Prostate gland (tissue), 2 donors: ENCODE results near the gene ADD2. TPM values are rescaled to one million over a fixed set of nuclear protein-coding genes. Genes with fewer than 3 reads are reported as not detected.

Experiments
- DNase-seq: peaks from one replicate; pipeline ENCODE4 v3.0.0-alpha.2; 2019; ENCODE audit warnings: low spot score
- H3K27ac ChIP-seq, 2 donors: fragments of 200-600 bp; sonication (generic); 2 replicates each; pipeline ENCODE4 v1.5.1; 2017 to 2019
- H3K27me3 ChIP-seq: fragments of 200-600 bp; sonication (generic); replicated peaks from 2 replicates; pipeline ENCODE4 v1.5.1; 2019; ENCODE audit not compliant: insufficient read depth
- H3K36me3 ChIP-seq, 2 donors: fragments of 200-600 bp; sonication (generic); 1 replicate in 1 of 2; 2 replicates in 1 of 2; pipeline versions ENCODE4 v1.5.1 to v1.8.1; 2017 to 2019
- H3K4me1 ChIP-seq: fragments of 200-600 bp; sonication (generic); replicated peaks from 2 replicates; pipeline ENCODE4 v1.5.1; 2019
- H3K4me3 ChIP-seq, 2 donors: fragments of 200-600 bp; sonication (generic); 2 replicates each; pipeline ENCODE4 v1.5.1; 2017 to 2019
- H3K9me3 ChIP-seq: fragments of 200-600 bp; sonication (generic); 2 replicates; pipeline ENCODE4 v1.5.1; 2017
- POLR2A ChIP-seq: fragments of 450-650 bp; IDR thresholded peaks from one replicate; pipeline ENCODE4 v1.6.1; 2016; ENCODE audit warnings: antibody characterized with exemption, mild to moderate bottlenecking
- POLR2AphosphoS5 ChIP-seq: sonication (generic); formaldehyde crosslinking; IDR thresholded peaks from one replicate; pipeline ENCODE4 v1.6.1; 2017; ENCODE audit warnings: antibody characterized with exemption
- WGBS: methylation state at CpG from one replicate; pipeline ENCODE4 v1.1.5; 2018; 5-methylcytosine and 5-hydroxymethylcytosine counted together
- intact Hi-C: fragments of 100-400 bp; cut with DNase I; formaldehyde crosslinking; loops from one replicate; pipeline ENCODE4 v1.14.2; 2022
- total RNA-seq, 2 donors: library from RNA; depleted of rRNA; stranded (reverse); fragments of >200 nt; gene quantifications; one replicate each; pipeline ENCODE4 v1.1.0, GENCODE V29; 2016
- TF ChIP-seq, protein P1 (sequence below), 4 experiments: fragments of 200-600 bp in 2 of 4; fragments of 450-650 bp in 2 of 4; sonication (generic) in 2 of 4; IDR thresholded peaks; 1 replicate in 3 of 4; 2 replicates in 1 of 4; pipeline ENCODE4 v1.5.1; 2016 to 2019; ENCODE audit warnings: antibody characterized with exemption in 4 of 4, mild to moderate bottlenecking in 2 of 4, moderate library complexity in 2 of 4

Gene ADD2
- total RNA-seq, 2 donors from 2014 or later: 0.32 to 3.1 TPM

DNA sequence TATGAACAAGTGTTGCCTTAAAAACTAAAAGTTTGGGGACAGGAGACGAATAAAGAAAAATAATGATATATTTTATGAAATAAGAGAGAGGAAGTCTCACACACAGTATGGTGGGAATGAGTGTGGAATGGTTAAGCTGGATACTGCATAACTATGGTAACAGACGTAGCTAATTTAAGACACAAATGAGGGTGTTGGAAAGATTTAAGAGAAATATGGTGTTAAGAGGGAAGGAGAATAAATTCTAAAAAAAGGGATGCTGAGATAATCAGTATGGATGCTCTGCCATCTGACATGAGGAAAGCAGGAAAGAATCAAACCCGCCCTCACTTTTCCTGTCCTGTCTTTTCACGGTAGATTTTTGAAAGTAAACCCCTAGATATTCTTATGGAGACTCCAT is 10.6 kb downstream of the ADD2 start:
- intact Hi-C loops: no loop called here
- peaks cover 3% of the 10 kb centered on the region for H3K27me3 ChIP-seq
- 61% methylated on average over 4 of the region's 4 CpGs for WGBS

DNA sequence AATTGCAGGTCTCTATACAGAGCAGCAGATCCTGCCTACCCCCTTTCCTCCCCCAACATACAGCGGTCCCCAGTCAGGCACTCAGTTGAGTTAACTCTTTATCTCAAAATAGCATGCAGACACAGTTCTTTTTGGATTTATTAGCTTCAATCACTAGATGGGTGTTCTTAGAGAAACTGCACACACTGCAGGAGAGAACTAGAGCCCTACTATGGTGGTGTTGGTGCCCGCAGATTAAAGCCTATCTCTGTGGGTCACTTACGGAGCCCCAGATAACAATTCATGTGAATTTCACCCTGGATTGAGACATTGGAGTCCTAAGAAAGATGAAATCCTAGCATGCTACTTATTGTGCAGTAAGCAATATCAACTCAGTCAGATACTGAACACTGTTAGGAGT is 11.9 kb downstream of the ADD2 start:
- intact Hi-C loops: no loop called here
- H3K36me3 ChIP-seq: no peaks in the 10 kb centered on the region
- H3K9me3 ChIP-seq: no peaks in the 10 kb centered on the region
- no peak overlapping the region for H3K27ac ChIP-seq
- no peak for DNase-seq
- H3K27me3 ChIP-seq: peaks cover 3% of the 10 kb centered on the region
- TF ChIP-seq, protein P1, sequence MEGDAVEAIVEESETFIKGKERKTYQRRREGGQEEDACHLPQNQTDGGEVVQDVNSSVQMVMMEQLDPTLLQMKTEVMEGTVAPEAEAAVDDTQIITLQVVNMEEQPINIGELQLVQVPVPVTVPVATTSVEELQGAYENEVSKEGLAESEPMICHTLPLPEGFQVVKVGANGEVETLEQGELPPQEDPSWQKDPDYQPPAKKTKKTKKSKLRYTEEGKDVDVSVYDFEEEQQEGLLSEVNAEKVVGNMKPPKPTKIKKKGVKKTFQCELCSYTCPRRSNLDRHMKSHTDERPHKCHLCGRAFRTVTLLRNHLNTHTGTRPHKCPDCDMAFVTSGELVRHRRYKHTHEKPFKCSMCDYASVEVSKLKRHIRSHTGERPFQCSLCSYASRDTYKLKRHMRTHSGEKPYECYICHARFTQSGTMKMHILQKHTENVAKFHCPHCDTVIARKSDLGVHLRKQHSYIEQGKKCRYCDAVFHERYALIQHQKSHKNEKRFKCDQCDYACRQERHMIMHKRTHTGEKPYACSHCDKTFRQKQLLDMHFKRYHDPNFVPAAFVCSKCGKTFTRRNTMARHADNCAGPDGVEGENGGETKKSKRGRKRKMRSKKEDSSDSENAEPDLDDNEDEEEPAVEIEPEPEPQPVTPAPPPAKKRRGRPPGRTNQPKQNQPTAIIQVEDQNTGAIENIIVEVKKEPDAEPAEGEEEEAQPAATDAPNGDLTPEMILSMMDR (IDR thresholded peaks at IDR 0.05): no peak
- no peak for TF ChIP-seq POLR2AphosphoS5
- no peak for TF ChIP-seq POLR2A
- no peak overlapping the region for H3K4me3 ChIP-seq
- no peaks in the 10 kb centered on the region for H3K4me1 ChIP-seq
- 94% methylated on average over 3 of the region's 3 CpGs for WGBS

More for the DNA sequence above, 10.6 kb downstream of the ADD2 start:
- no peaks in the 10 kb centered on the region for H3K9me3 ChIP-seq
- no peak overlapping the region for H3K4me3 ChIP-seq
- no peak overlapping the region for H3K27ac ChIP-seq
- H3K4me1 ChIP-seq: no peaks in the 10 kb centered on the region
- TF ChIP-seq, protein P1 (IDR thresholded peaks at IDR 0.05): no peak
- TF ChIP-seq POLR2AphosphoS5 (no peak), POLR2A (no peak)
- no peak for DNase-seq
- H3K36me3 ChIP-seq: no peaks in the 10 kb centered on the region

DNA sequence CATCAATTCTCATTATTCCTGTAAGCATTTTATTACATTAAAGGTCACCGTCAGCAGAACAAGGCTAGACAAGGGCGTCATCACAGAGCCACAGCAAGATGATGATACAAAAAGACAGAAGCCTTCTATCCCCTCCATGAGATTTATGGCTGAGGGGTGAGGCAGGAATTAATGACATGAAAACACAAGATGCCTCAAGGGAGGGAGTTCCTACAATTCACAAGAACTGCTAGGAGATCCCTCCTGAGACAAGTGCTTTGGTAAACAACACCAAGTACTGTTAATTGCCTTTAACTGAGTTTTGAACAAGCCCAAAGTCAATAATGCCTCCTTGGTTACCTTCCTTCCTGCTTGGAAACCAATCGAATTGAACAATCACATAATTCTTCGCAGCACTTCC is 14.1 kb downstream of the ADD2 start:
- H3K27ac ChIP-seq: no peak overlapping the region
- DNase-seq: no peak
- intact Hi-C loops: no loop called here
- TF ChIP-seq POLR2AphosphoS5: no peak
- TF ChIP-seq POLR2A: no peak
- TF ChIP-seq, protein P1 (IDR thresholded peaks at IDR 0.05): no peak
- H3K27me3 ChIP-seq: peaks cover 3% of the 10 kb centered on the region
- no peaks in the 10 kb centered on the region for H3K36me3 ChIP-seq
- no peaks in the 10 kb centered on the region for H3K9me3 ChIP-seq
- H3K4me1 ChIP-seq: no peaks in the 10 kb centered on the region
- H3K4me3 ChIP-seq: no peak overlapping the region
- 34% methylated on average over 4 of the region's 4 CpGs for WGBS

DNA sequence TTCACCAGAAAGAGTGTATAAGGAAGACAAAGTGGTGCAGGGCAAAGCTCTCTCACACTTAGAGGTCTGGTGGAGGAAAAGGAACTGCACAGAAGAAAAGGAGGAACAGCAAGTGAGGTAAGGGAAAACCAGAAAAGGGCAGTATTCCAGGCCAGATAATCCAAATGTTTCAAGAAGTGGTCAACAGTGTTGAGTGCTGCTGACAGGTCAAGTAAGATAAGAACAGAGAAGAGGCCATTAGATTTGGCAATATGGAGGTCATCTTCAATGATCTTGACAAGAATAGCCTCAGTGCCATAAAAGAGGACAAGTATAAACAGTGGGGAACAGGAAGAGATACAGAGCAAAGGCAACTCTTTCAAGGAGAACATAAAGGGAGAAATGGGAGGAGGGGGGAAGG is 15.0 kb downstream of the ADD2 start:
- intact Hi-C loops: no loop called here
- Histone ChIP-seq H3K36me3 (no peaks in the 10 kb centered on the region), H3K4me1 (no peaks in the 10 kb centered on the region), H3K9me3 (no peaks in the 10 kb centered on the region), H3K27ac (no peak overlapping the region), H3K4me3 (no peak overlapping the region), H3K27me3 (peaks cover 3% of the 10 kb centered on the region)
- TF ChIP-seq POLR2AphosphoS5 (no peak), POLR2A (no peak)
- TF ChIP-seq, protein P1 (IDR thresholded peaks at IDR 0.05): no peak
- no peak for DNase-seq

DNA sequence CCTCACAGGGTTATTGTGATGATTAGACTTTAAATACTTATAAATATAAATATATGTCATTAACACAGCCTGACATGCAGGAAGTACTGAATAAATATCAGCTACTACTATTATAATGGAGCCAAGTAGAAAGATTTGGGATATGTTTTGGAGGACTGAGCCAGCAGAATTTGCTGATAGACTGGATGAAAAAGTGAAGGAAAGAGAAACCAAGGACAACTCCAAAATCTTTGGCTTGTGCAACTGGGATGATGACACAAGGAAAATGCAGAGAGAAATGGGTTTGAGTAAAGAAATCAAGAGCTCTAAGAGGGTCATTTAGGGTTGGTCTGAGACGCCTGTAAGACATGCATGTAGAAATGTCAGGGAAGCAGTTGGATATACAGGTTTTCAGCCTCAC is 15.6 kb downstream of the ADD2 start:
- H3K4me1 ChIP-seq: no peaks in the 10 kb centered on the region
- H3K27me3 ChIP-seq: peaks cover 3% of the 10 kb centered on the region
- no peak overlapping the region for H3K4me3 ChIP-seq
- TF ChIP-seq POLR2A (no peak), POLR2AphosphoS5 (no peak)
- TF ChIP-seq, protein P1 (IDR thresholded peaks at IDR 0.05): no peak
- H3K9me3 ChIP-seq: no peaks in the 10 kb centered on the region
- no peak overlapping the region for H3K27ac ChIP-seq
- H3K36me3 ChIP-seq: no peaks in the 10 kb centered on the region
- 78% methylated on average over 1 of the region's 1 CpG for WGBS
- DNase-seq: no peak
- intact Hi-C loops: no loop called here
